Ovary (tissue), 3 donors: ENCODE measurements around the gene CDC7.

ENCODE experiments used
- EP300 ChIP-seq: sonication (generic); formaldehyde crosslinking; IDR thresholded peaks from one replicate; pipeline ENCODE4 v1.6.1; 2017; ENCODE audit warnings: antibody characterized with exemption
- TF ChIP-seq, protein P1 (sequence below), 3 donors: fragments of 450-650 bp in 2 of 3; fragments of 200-600 bp in 1 of 3; IDR thresholded peaks; one replicate each; pipeline versions ENCODE4 v1.5.1 to v1.8.0; 2016 to 2022; ENCODE audit warnings: antibody characterized with exemption in 3 of 3, mild to moderate bottlenecking in 1 of 3
- donor health status: DM: no; HTN: no; CAD: no.

- TF ChIP-seq, protein P1, sequence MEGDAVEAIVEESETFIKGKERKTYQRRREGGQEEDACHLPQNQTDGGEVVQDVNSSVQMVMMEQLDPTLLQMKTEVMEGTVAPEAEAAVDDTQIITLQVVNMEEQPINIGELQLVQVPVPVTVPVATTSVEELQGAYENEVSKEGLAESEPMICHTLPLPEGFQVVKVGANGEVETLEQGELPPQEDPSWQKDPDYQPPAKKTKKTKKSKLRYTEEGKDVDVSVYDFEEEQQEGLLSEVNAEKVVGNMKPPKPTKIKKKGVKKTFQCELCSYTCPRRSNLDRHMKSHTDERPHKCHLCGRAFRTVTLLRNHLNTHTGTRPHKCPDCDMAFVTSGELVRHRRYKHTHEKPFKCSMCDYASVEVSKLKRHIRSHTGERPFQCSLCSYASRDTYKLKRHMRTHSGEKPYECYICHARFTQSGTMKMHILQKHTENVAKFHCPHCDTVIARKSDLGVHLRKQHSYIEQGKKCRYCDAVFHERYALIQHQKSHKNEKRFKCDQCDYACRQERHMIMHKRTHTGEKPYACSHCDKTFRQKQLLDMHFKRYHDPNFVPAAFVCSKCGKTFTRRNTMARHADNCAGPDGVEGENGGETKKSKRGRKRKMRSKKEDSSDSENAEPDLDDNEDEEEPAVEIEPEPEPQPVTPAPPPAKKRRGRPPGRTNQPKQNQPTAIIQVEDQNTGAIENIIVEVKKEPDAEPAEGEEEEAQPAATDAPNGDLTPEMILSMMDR (IDR thresholded peaks at IDR 0.05) = no peak
- TF ChIP-seq EP300 = no peak
Observed at GRCh38 chr1:91572044-91572443, 71.4 kb downstream of the CDC7 start.
